SU-DHL-6 (cell line): ENCODE results near the gene SMC4.

Source experiments
- H2AFZ ChIP-seq: fragments of 200-600 bp; sonication (generic); 2 replicates; pipeline ENCODE4 v1.6.1; 2014; ENCODE audit warnings: low read depth, mild to moderate bottlenecking, moderate library complexity, mixed read lengths, antibody characterized with exemption, low read length; ENCODE audit not compliant: severe bottlenecking
- H3F3A ChIP-seq: fragments of 200-600 bp; shearing (Covaris generic); 2 replicates; pipeline ENCODE4 v1.6.0; 2016; ENCODE audit warnings: antibody characterized with exemption, mild to moderate bottlenecking; ENCODE audit not compliant: insufficient read depth
- H3K27ac ChIP-seq: fragments of 200-600 bp; sonication (generic); 2 replicates; pipeline ENCODE4 v1.5.1; 2016; ENCODE audit warnings: low read depth, mild to moderate bottlenecking, low read length, moderate library complexity, mixed read lengths
- H3K27me3 ChIP-seq: fragments of 200-600 bp; sonication (generic), shearing (Covaris generic); 2 replicates; pipeline ENCODE4 v1.6.0; 2014; ENCODE audit warnings: mild to moderate bottlenecking, low read length
- H3K36me3 ChIP-seq: fragments of 200-600 bp; sonication (generic); 2 replicates; pipeline ENCODE4 v1.6.1; 2014; ENCODE audit warnings: mild to moderate bottlenecking, low read length, mixed read lengths
- H3K4me2 ChIP-seq: fragments of 300-600, 200-600 bp; shearing (Covaris generic), sonication (generic); 2 replicates; pipeline ENCODE4 v1.6.0; 2014; ENCODE audit warnings: low read length, low read depth, mild to moderate bottlenecking; ENCODE audit not compliant: poor library complexity, severe bottlenecking
- H3K4me3 ChIP-seq: fragments of 200-600 bp; sonication (generic); 2 replicates; pipeline ENCODE4 v1.5.1; 2014; ENCODE audit warnings: antibody characterized with exemption, low read length, mild to moderate bottlenecking, mixed read lengths; ENCODE audit not compliant: insufficient read depth, poor library complexity, severe bottlenecking
- H3K79me2 ChIP-seq: fragments of 200-600 bp; sonication (generic); 2 replicates; pipeline ENCODE4 v1.6.1; 2014; ENCODE audit warnings: mild to moderate bottlenecking, low read length, moderate library complexity; ENCODE audit not compliant: insufficient read depth
- H3K9ac ChIP-seq: fragments of 200-600 bp; sonication (generic); 2 replicates; pipeline ENCODE4 v1.7.0; 2014; ENCODE audit warnings: mild to moderate bottlenecking, low read length
- H3K9me2 ChIP-seq: fragments of 200-600 bp; sonication (generic); replicated peaks from 2 replicates; pipeline ENCODE4 v1.6.1; 2014; ENCODE audit warnings: low read length; ENCODE audit not compliant: insufficient read depth
- H3K9me3 ChIP-seq: fragments of 200-600 bp; sonication (generic); 2 replicates; pipeline ENCODE4 v1.6.1; 2014; ENCODE audit warnings: low read length, mixed read lengths; ENCODE audit not compliant: insufficient read depth
- H4K20me1 ChIP-seq: fragments of 200-600 bp; sonication (generic); 2 replicates; pipeline ENCODE4 v1.6.1; 2014; ENCODE audit warnings: low read depth, mild to moderate bottlenecking, antibody characterized with exemption, low read length, moderate library complexity, mixed read lengths
- CTCF ChIP-seq: fragments of 200-600 bp; sonication (generic); IDR thresholded peaks from one replicate; pipeline ENCODE4 v1.5.1; 2017; ENCODE audit warnings: antibody characterized with exemption, mild to moderate bottlenecking, low read length, moderate library complexity; ENCODE audit not compliant: insufficient read depth, poor library complexity, severe bottlenecking
- EZH2phosphoT487 ChIP-seq: fragments of 200-600 bp; sonication (generic), shearing (Covaris generic); conservative IDR thresholded peaks from 2 replicates; pipeline ENCODE4 v1.6.1; 2018; ENCODE audit warnings: mild to moderate bottlenecking, antibody characterized with exemption, low read length, moderate library complexity, mixed read lengths

Gene SMC4

DNA sequence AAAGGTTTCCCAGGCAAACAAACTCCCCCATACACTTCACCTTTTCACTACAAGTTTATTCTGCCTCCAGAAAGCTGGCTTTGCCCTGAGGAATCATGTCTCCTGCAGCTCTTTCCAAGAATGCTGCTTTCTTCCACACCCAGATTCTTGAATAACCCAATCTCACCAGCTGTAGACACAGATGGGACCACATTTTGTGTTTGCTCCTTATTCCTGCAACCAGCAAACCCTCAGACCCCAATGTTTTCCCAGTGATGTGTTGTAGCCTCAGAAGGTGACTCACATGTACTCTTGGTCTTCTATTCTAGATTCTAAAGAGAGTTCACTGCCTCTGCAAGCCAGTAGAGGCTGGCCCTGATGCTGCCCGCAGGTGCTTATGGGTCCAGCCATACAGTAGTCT is 73.8 kb downstream of the SMC4 start:
- H2AFZ ChIP-seq: no peak overlapping the region
- no peak for TF ChIP-seq CTCF
- TF ChIP-seq EZH2phosphoT487: no peak

GRCh38 chr3:160473978-160474377 is 74.5 kb downstream of the SMC4 start:
- H3K9me2 ChIP-seq: no peaks in the 10 kb centered on the region
- H3K9me3 ChIP-seq: peaks cover 18% of the 10 kb centered on the region; the same call in 1 of the 2 replicates
- no peak for TF ChIP-seq EZH2phosphoT487
- no peak for TF ChIP-seq CTCF
- H4K20me1 ChIP-seq: no peaks in the 10 kb centered on the region
- H3F3A ChIP-seq: no peaks in the 10 kb centered on the region
- no peak overlapping the region for H3K4me3 ChIP-seq
- no peak overlapping the region for H3K27ac ChIP-seq
- no peak overlapping the region for H3K4me2 ChIP-seq
- H3K9ac ChIP-seq: no peak overlapping the region
- H3K36me3 ChIP-seq: no peaks in the 10 kb centered on the region
- H2AFZ ChIP-seq: no peak overlapping the region
- H3K27me3 ChIP-seq: peaks cover 3% of the 10 kb centered on the region; the same call in 1 of the 2 replicates
- no peaks in the 10 kb centered on the region for H3K79me2 ChIP-seq

More for the DNA sequence above, 73.8 kb downstream of the SMC4 start:
- Histone ChIP-seq H3K9me3 (peaks cover 18% of the 10 kb centered on the region; the same call in 1 of the 2 replicates), H3K4me2 (no peak overlapping the region), H3K27ac (no peak overlapping the region), H3F3A (no peaks in the 10 kb centered on the region), H4K20me1 (no peaks in the 10 kb centered on the region), H3K27me3 (peaks cover 3% of the 10 kb centered on the region; the same call in 1 of the 2 replicates), H3K36me3 (no peaks in the 10 kb centered on the region), H3K9me2 (no peaks in the 10 kb centered on the region), H3K4me3 (no peak overlapping the region), H3K79me2 (no peaks in the 10 kb centered on the region), H3K9ac (no peak overlapping the region)

- no peak for TF ChIP-seq CTCF
- TF ChIP-seq EZH2phosphoT487: no peak
- Histone ChIP-seq H3K9ac (no peak overlapping the region), H3K9me2 (no peaks in the 10 kb centered on the region), H3K4me3 (no peak overlapping the region), H2AFZ (no peak overlapping the region), H3K36me3 (no peaks in the 10 kb centered on the region), H3K79me2 (no peaks in the 10 kb centered on the region), H3K27ac (no peak overlapping the region), H3K4me2 (no peak overlapping the region), H3K27me3 (peaks cover 3% of the 10 kb centered on the region; the same call in 1 of the 2 replicates), H3F3A (no peaks in the 10 kb centered on the region), H4K20me1 (no peaks in the 10 kb centered on the region), H3K9me3 (peaks cover 17% of the 10 kb centered on the region; the same call in 1 of the 2 replicates)
Measured at GRCh38 chr3:160474416-160474838, 75.0 kb downstream of the SMC4 start.

DNA sequence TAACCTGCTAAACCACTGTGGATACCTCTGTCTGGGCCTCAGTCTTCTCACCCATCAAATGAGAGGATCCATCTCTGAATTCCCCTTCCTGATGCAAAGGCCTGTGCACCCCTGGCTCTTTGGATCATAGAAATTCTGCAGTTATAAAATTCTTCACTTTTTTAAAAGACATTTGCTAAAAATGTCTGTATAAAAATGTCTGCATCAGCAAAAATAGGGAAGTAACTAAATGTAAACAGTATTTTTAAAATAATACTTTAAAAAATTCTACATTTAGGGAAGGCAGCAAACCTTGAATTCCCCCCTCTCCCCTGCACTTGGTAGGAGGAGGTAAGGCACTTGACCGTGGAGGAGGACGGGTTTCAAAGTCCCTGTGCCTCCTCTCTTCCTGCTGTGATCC is 75.7 kb downstream of the SMC4 start:
- Histone ChIP-seq H3K36me3 (no peaks in the 10 kb centered on the region), H4K20me1 (no peaks in the 10 kb centered on the region), H3K9me2 (no peaks in the 10 kb centered on the region), H3K27ac (no peak overlapping the region), H3K79me2 (no peaks in the 10 kb centered on the region), H3K27me3 (peaks cover 3% of the 10 kb centered on the region; the same call in 1 of the 2 replicates), H2AFZ (no peak overlapping the region), H3K9ac (no peak overlapping the region), H3K4me3 (no peak overlapping the region), H3K9me3 (peaks cover 11% of the 10 kb centered on the region; the same call in 1 of the 2 replicates), H3K4me2 (no peak overlapping the region), H3F3A (no peaks in the 10 kb centered on the region)
- TF ChIP-seq CTCF (no peak), EZH2phosphoT487 (no peak)
